ENCODE results near the gene HIVEP3.

GRCh38 chr1:41476807-41477361 lies 441.8 kb downstream of the HIVEP3 start:
- TF ChIP-seq POLR2A (IDR thresholded peaks at IDR 0.05), result no peak
- no peak for TF ChIP-seq CTCF (IDR thresholded peaks at IDR 0.05)

Measured in heart left ventricle (tissue), 13 donors.